T-helper 17 cell (primary cell): ENCODE data around the gene SCN3A. TPM values are rescaled to one million over a fixed set of nuclear protein-coding genes. Genes with fewer than 3 reads are reported as not detected.

ENCODE experiments used
- ATAC-seq: fragments of 150-1000 bp; cut with Tn5 transposase; 2 replicates; pipeline ENCODE4 v1.10.0; 2021; ENCODE audit warnings: mild to moderate bottlenecking, moderate library complexity
- DNase-seq, 3 donors: peaks; one replicate each; pipeline versions ENCODE4 v3.0.0 to v3.0.0-alpha.2; 2020 to 2021
- H3K9me3 ChIP-seq: one replicate; pipeline ENCODE4 v1.7.0; 2013; ENCODE audit warnings: low read length, mild to moderate bottlenecking; ENCODE audit not compliant: control insufficient read depth, poor library complexity, severe bottlenecking
- H3K27ac Mint-ChIP-seq: one replicate; pipeline ENCODE4 v1.8.0; 2022; ENCODE audit warnings: mild to moderate bottlenecking, moderate library complexity, mixed read lengths
- H3K27me3 Mint-ChIP-seq: one replicate; pipeline ENCODE4 v1.8.0; 2022; ENCODE audit warnings: mixed read lengths
- H3K36me3 Mint-ChIP-seq: one replicate; pipeline ENCODE4 v1.8.0; 2022; ENCODE audit warnings: low read depth, mixed read lengths
- H3K4me1 Mint-ChIP-seq: one replicate; pipeline ENCODE4 v1.8.0; 2022; ENCODE audit warnings: mild to moderate bottlenecking, mixed read lengths
- H3K4me3 Mint-ChIP-seq: one replicate; pipeline ENCODE4 v1.8.0; 2022; ENCODE audit warnings: mild to moderate bottlenecking, moderate library complexity, mixed read lengths
- total RNA-seq, 4 donors: library from RNA in 2 of 4; stranded (reverse) in 2 of 4; gene quantifications; one replicate each; pipeline ENCODE4 v1.2.3 and lab custom pipeline; 2022 to 2026

Gene SCN3A
- total RNA-seq, 2 donors from 2014 or later = 0.42 TPM; not detected in 1

DNA sequence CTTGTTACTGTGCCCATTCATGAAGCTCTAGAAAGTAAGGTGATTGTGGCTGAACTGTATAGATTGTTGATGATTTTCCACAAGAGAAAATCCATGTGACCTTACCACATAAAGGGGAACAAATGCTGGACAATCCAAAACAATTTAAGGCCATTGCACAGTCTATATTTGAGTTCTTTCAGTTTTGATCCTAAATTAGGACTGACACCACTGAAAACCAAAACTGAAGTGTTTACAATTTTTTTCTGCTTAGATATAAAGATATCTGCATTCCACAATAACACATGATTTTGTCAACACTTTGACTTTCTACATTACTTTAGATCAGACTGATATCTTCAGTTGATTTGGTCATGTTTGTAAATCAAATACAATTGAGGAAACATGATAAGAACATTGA lies 124.9 kb downstream of the SCN3A start:
- H3K9me3 ChIP-seq = no peaks in the 10 kb centered on the region
- Mint-ChIP-seq H3K27me3 (no peaks in the 10 kb centered on the region), H3K4me1 (no peaks in the 10 kb centered on the region), H3K36me3 (no peaks in the 10 kb centered on the region), H3K27ac (no peak overlapping the region), H3K4me3 (no peak overlapping the region)
- no peak for ATAC-seq
- DNase-seq = no peak

DNA sequence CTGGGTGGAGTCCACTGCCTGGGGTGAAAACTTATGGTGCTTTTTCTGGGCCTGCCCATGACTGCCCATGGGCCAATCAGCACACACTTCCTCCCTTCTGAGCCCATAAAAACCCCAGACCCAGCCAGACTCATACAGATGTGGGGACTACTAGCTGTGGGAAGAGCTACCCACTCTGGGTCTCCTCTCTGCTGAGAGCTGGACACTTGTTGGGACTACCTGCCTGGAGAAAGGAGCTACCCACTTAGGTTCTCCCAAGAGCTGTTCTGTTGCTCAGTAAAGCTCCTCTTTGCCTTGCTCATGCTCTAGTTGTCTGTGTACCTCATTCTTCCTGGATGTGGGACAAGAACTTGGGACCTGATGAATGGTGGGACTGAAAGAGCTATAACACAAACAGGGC lies 129.0 kb downstream of the SCN3A start:
- H3K9me3 ChIP-seq = no peaks in the 10 kb centered on the region
- Mint-ChIP-seq H3K27me3 (peaks cover 6% of the 10 kb centered on the region), H3K4me3 (no peak overlapping the region), H3K4me1 (no peaks in the 10 kb centered on the region), H3K36me3 (no peaks in the 10 kb centered on the region), H3K27ac (no peak overlapping the region)
- ATAC-seq = no peak
- DNase-seq = no peak

DNA sequence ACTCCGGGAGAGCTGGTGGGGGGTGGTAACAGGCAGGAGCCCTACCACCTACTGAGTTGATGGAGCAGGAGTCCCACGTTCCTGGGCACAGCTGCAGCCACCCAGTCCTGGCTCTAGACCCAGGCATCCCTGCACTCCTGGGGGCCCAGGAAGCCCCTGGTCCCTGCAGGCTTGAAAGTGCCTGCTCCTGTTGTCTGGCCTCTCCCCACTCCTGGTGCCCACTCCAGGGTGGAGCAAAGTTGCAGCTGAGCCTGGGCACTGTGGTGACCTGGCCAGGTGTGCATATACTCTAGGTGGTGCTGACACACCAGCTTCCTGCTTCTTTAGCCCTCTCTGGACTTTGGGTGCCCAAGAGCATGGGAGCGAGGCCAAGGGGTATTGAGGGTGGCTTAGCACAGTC lies 129.5 kb downstream of the SCN3A start:
- Mint-ChIP-seq H3K27ac (no peak overlapping the region), H3K27me3 (peaks cover 6% of the 10 kb centered on the region), H3K4me3 (no peak overlapping the region), H3K36me3 (no peaks in the 10 kb centered on the region), H3K4me1 (no peaks in the 10 kb centered on the region)
- H3K9me3 ChIP-seq = no peaks in the 10 kb centered on the region
- no peak for ATAC-seq
- DNase-seq = no peak

DNA sequence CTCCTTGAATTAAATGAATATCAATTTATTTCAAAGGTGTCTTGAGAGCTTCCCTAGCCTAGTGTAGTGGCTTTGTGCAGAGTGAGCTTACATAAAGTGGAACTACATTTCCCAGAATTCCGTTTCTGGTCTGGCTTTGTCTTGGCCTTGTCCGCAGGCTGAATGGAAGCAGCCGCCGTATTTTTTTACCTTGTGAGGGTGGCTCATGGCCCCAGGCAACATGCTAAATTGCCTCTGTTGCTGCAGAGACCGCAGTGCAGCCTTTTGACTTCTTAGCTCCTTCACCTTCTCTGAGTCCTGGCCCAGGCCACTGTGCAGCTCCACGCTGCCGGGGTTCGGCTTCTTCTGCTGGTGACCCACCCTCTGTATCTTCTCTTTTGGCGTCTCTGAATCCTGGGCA lies 133.8 kb downstream of the SCN3A start:
- Mint-ChIP-seq H3K4me3 (no peak overlapping the region), H3K27ac (no peak overlapping the region), H3K4me1 (no peaks in the 10 kb centered on the region), H3K36me3 (no peaks in the 10 kb centered on the region), H3K27me3 (peaks cover 15% of the 10 kb centered on the region)
- no peak for DNase-seq
- H3K9me3 ChIP-seq = no peaks in the 10 kb centered on the region
- no peak for ATAC-seq

DNA sequence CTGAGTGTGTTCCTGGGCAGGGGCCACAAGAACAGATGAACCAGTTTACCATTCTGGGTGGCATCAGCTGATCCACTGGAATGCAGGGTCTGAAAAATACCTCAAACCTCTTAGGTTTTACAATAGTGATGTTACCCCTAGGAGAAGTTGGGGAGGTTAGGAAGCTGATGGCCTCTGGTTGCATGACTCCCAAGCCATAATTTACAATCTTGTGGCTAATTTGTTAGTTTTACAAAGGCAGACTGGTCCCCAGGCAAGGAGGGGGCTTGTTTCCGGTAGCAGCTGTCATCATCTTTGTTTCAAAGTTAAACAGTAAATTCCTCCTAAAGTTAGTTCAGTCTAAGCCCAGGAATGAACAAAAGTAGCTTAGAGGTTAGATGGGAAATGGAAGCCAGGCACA lies 134.7 kb downstream of the SCN3A start:
- H3K36me3 Mint-ChIP-seq = no peaks in the 10 kb centered on the region
- no peak overlapping the region for H3K4me3 Mint-ChIP-seq
- no peak overlapping the region for H3K27ac Mint-ChIP-seq
- no peaks in the 10 kb centered on the region for H3K9me3 ChIP-seq
- no peak for DNase-seq
- ATAC-seq = no peak
- H3K27me3 Mint-ChIP-seq = peaks cover 15% of the 10 kb centered on the region
- H3K4me1 Mint-ChIP-seq = no peaks in the 10 kb centered on the region

DNA sequence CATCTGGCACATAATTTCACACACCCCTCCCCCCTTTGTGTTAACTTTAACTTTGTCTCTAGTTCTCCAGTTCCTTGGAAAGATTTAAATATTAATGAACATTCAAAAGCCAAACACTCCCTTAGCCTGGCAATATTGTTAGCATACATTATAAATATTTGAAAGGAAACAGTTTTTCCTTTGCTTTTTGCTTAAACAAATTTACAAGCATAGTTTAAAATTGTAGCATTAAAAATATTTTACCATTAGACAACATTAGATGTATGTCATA lies 135.4 kb downstream of the SCN3A start:
- DNase-seq (no peak), ATAC-seq (no peak)
- H3K4me3 Mint-ChIP-seq = no peak overlapping the region
- H3K27ac Mint-ChIP-seq = no peak overlapping the region
- H3K9me3 ChIP-seq = no peaks in the 10 kb centered on the region
- H3K4me1 Mint-ChIP-seq = no peaks in the 10 kb centered on the region
- peaks cover 15% of the 10 kb centered on the region for H3K27me3 Mint-ChIP-seq
- no peaks in the 10 kb centered on the region for H3K36me3 Mint-ChIP-seq

DNA sequence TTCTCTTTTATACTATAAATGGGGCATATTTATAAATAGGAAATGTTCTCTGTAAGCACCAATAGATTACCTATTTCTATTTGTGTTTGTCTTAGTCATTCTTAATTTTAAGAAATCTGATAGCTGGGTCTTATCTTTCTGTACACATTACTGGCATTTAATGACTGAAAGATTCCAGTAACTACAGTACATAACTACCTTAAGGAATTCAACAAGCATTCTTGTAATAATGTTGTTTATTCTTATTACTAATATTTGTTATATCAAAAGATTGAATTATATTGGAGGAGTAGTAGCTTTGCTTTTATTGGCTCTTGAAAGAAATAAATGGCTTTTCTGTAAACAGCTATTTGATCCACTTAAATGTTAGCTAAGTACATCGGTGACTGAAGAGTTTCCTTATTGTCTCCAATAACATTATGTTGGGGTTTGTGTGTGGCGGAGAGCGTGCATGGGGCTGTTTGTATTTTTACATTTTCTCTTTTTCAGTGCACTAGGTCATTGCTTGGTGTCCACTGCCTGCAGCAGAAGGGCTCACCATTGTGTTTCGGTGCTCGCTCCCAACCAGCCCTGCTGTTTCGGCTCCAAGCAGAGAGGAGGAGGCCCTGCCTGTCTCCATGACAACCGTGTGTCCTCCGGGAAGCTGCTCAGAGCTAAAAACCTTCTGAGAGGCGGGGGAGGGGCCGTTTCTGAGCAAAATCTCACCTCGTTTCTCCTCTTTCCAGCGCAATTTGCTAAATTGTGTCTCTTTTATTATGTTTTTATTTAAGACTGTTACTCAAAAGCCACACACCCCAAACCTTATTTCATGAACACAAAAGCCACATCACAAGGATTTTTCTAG lies 136.0 kb downstream of the SCN3A start:
- H3K36me3 Mint-ChIP-seq = no peaks in the 10 kb centered on the region
- no peaks in the 10 kb centered on the region for H3K9me3 ChIP-seq
- H3K4me3 Mint-ChIP-seq = no peak overlapping the region
- peaks cover 15% of the 10 kb centered on the region for H3K27me3 Mint-ChIP-seq
- DNase-seq (no peak), ATAC-seq (no peak)
- no peaks in the 10 kb centered on the region for H3K4me1 Mint-ChIP-seq
- no peak overlapping the region for H3K27ac Mint-ChIP-seq

DNA sequence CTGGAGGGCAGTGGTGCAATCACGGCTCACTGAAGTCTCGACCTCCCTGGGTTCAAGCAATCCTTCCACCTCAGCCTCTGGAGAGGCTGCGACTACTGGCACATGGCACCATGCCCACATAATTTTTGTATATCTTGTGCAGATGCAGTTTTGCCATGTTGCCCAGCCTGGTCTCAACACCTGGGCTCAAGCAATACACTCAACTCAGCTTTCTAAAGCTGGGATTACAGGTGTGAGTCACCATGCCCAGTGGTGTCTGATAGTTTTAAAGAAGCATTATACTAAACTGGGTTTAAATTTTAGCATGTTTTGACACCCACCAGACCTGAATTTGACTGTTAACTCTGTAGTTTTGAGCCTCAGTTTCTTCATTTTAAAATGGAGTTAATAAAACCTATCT lies 139.1 kb downstream of the SCN3A start:
- DNase-seq (no peak), ATAC-seq (no peak)
- Mint-ChIP-seq H3K4me3 (no peak overlapping the region), H3K36me3 (no peaks in the 10 kb centered on the region), H3K27me3 (peaks cover 9% of the 10 kb centered on the region), H3K27ac (no peak overlapping the region), H3K4me1 (no peaks in the 10 kb centered on the region)
- H3K9me3 ChIP-seq = no peaks in the 10 kb centered on the region

DNA sequence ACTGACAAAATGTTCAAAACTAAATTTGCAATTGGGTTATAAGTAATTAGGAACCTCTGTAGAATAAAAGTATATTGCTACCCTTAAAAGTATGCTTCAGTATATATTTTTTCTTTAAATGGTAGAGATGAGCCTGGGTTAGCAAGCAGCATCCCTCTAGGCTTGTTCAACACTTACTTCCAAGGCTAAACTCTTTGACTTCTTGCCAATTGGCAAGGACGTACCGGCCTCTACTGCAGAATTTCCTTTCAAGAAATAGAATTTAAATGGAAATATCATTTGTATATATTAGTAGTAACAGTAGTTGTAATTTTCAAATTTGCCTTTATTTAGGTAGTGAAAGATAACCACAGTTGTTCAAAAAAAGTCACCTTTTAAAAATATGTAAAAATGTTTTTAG lies 143.4 kb downstream of the SCN3A start:
- no peak overlapping the region for H3K27ac Mint-ChIP-seq
- ATAC-seq = no peak
- H3K9me3 ChIP-seq = no peaks in the 10 kb centered on the region
- no peaks in the 10 kb centered on the region for H3K27me3 Mint-ChIP-seq
- H3K4me1 Mint-ChIP-seq = no peaks in the 10 kb centered on the region
- DNase-seq = no peak
- no peak overlapping the region for H3K4me3 Mint-ChIP-seq
- H3K36me3 Mint-ChIP-seq = no peaks in the 10 kb centered on the region

DNA sequence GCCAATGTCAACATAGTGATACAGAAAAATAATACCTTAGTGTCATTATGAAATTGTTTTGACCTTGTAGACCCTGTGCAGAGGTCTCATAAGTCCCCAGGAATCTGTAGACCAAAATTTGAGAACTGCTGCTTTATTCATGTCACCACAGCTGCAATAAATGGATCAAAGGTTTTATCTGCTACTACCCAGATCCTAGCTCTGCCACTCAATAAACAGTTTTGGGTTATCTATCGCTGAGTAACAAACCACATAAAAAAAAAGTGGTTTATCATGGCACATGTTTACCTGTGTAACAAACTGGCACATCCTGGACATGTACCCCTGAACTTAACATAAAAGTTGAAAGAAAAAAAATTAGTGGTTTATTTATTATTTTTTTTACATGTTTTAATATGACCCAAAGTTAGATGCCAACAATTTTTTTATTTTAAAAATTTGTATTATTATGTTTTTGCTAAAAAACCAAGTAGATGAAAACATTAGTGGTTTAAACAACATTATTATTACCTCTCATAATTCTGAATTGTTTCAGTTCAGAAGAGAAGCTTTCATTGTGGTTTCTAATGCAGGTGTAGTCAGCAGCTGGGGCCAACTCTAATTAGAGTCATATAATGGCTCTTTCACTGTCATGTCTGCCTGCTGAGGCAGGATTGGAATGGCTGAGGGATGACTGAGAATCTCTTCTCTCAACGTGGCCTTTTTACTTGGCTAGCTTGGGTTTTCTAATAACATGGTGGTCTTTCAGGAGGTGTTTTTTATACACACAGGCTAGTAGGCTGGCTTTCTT lies 145.2 kb downstream of the SCN3A start:
- no peak for DNase-seq
- Mint-ChIP-seq H3K27ac (no peak overlapping the region), H3K27me3 (no peaks in the 10 kb centered on the region), H3K4me3 (no peak overlapping the region), H3K4me1 (peaks cover 3% of the 10 kb centered on the region), H3K36me3 (no peaks in the 10 kb centered on the region)
- ATAC-seq = no peak
- no peaks in the 10 kb centered on the region for H3K9me3 ChIP-seq

DNA sequence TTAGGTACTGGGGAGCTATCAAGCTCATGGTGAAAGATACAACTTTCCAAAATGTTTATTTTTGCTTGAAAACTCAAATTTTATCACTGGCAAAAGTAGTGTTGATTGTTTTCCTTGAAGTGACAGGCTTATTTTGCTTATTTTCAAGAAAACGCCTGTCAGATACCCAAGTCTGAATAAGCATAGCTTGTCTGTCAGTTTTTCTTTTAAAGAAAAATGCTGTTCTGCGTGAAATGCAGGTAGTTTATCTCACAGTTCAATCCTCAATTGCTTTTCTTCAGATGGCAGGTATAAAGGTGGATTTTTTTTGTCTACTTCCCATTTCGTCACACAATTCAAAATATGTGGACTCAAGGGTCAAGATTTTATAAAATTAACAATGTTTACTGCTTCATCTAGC lies 145.9 kb downstream of the SCN3A start:
- peaks cover 3% of the 10 kb centered on the region for H3K4me1 Mint-ChIP-seq
- ATAC-seq = no peak
- H3K27ac Mint-ChIP-seq = no peak overlapping the region
- H3K27me3 Mint-ChIP-seq = no peaks in the 10 kb centered on the region
- H3K4me3 Mint-ChIP-seq = no peak overlapping the region
- no peaks in the 10 kb centered on the region for H3K36me3 Mint-ChIP-seq
- H3K9me3 ChIP-seq = no peaks in the 10 kb centered on the region
- DNase-seq = no peak

DNA sequence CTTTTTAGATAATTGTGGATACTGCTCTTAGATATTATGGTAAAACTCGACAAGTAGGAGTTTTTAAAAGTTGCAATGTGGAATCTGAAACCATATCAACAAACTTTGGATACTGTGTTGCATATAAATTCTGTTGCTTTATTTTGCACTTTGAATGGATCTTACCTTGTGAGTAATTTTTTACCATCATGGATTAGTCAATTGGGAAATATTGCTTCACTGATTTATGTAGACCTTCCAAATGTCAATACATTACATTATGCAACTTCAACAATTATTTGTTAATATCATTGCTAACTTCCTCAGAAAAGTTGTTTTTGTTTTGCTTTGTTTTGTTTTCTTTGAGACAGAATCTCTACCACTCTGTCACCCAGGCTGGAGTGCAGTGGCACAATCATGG lies 146.5 kb downstream of the SCN3A start:
- Mint-ChIP-seq H3K27ac (no peak overlapping the region), H3K27me3 (no peaks in the 10 kb centered on the region), H3K4me3 (no peak overlapping the region), H3K36me3 (no peaks in the 10 kb centered on the region), H3K4me1 (peaks cover 3% of the 10 kb centered on the region)
- DNase-seq (no peak), ATAC-seq (no peak)
- H3K9me3 ChIP-seq = no peaks in the 10 kb centered on the region

DNA sequence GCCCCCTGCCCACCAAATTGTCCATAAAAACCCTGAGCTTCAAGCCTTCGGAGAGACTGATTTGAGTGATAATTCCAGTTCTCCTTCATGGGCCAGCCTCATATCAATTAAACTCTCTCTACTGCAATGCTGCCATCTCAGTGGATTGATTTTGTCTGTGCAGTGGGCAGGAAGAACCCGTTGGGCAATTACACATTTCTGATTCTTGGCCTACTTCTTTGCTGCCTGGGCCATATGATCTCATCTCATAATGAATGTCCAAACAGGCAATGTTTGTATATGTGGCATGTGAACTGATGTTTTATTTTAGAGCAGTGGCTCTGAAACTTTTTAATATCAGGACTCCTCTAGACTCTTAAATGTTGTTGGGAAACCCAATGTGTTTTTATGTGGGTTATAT lies 147.3 kb downstream of the SCN3A start:
- Mint-ChIP-seq H3K27ac (no peak overlapping the region), H3K27me3 (no peaks in the 10 kb centered on the region), H3K4me3 (no peak overlapping the region), H3K36me3 (no peaks in the 10 kb centered on the region), H3K4me1 (peaks cover 3% of the 10 kb centered on the region)
- DNase-seq (no peak), ATAC-seq (no peak)
- no peaks in the 10 kb centered on the region for H3K9me3 ChIP-seq
